Type B pancreatic cell (in vitro differentiated cells): ENCODE results near the gene ABHD8. TPM values are rescaled to one million over a fixed set of nuclear protein-coding genes. Genes with fewer than 3 reads are reported as not detected.

Source experiments
- DNase-seq: peaks from one replicate; pipeline ENCODE4 v3.0.0; 2021; ENCODE audit warnings: mixed read lengths; ENCODE audit not compliant: unreplicated experiment; ENCODE audit errors: extremely low spot score
- H3K27ac Mint-ChIP-seq: 2 replicates; pipeline ENCODE4 v1.8.0; 2021; ENCODE audit warnings: mild to moderate bottlenecking, mixed read lengths
- H3K27me3 Mint-ChIP-seq: 2 replicates; pipeline ENCODE4 v1.8.0; 2021; ENCODE audit warnings: mixed read lengths
- H3K36me3 Mint-ChIP-seq: 2 replicates; pipeline ENCODE4 v1.8.0; 2021; ENCODE audit warnings: mixed read lengths
- H3K4me1 Mint-ChIP-seq: one replicate; pipeline ENCODE4 v1.8.0; 2021; ENCODE audit warnings: mixed read lengths; ENCODE audit not compliant: unreplicated experiment
- H3K4me3 Mint-ChIP-seq: 2 replicates; pipeline ENCODE4 v1.8.0; 2021; ENCODE audit warnings: mild to moderate bottlenecking, mixed read lengths
- H3K9me3 Mint-ChIP-seq: 2 replicates; pipeline ENCODE4 v1.8.0; 2021; ENCODE audit warnings: mixed read lengths
- total RNA-seq: library from RNA; stranded (reverse); gene quantifications from 2 replicates; pipeline ENCODE4 v1.2.1, GENCODE V29; 2021; ENCODE audit warnings: low replicate concordance
- TF ChIP-seq, protein P1 (sequence below): fragments of 200-600 bp; sonication (generic); conservative IDR thresholded peaks from 2 replicates; pipeline ENCODE4 v1.5.0; 2021; ENCODE audit warnings: antibody characterized with exemption, mild to moderate bottlenecking

The ABHD8 gene
- total RNA-seq, 1 donor from 2014 or later, result 14.3 TPM

DNA sequence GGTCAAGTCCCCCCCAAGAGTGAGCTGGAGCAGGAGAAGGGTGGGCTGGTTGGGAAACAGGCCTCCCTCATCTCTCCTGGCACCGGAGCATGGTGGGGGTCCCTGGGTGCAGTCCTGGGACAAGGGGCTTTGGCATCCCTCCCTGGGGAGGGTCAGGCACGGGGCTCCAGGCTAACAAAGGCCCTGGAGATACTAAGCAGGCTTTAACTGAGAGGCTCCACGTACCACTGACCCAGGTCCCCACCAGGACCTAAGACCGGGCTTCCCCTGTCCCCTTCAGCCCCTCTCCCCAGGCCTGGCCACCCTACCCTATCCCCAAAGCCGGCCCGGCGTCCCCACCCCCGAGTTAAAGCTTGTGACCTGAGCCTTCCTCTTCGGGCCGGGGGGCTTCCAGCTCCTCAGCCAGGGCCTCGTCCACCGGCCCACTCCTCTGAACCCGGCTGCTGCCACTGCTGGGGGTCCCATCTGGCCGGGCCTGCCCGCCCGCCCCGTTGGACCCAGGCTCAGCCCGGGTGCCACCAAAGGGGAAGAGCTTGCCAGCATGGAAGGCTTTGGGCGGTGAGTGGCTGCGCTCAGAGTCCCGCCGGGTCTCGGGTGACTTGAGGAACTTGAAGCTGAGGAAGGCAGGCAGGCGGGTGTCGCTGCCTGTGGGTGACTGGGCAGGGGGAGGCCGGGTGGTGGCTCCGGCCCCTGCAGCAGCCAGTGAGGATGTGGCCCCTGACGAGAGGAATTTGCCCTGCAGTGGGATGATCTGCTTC is 21.3 kb upstream of the ABHD8 start:
- TF ChIP-seq, protein P1, sequence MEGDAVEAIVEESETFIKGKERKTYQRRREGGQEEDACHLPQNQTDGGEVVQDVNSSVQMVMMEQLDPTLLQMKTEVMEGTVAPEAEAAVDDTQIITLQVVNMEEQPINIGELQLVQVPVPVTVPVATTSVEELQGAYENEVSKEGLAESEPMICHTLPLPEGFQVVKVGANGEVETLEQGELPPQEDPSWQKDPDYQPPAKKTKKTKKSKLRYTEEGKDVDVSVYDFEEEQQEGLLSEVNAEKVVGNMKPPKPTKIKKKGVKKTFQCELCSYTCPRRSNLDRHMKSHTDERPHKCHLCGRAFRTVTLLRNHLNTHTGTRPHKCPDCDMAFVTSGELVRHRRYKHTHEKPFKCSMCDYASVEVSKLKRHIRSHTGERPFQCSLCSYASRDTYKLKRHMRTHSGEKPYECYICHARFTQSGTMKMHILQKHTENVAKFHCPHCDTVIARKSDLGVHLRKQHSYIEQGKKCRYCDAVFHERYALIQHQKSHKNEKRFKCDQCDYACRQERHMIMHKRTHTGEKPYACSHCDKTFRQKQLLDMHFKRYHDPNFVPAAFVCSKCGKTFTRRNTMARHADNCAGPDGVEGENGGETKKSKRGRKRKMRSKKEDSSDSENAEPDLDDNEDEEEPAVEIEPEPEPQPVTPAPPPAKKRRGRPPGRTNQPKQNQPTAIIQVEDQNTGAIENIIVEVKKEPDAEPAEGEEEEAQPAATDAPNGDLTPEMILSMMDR, result no peak
- DNase-seq, result no peak
- Mint-ChIP-seq H3K4me3 (no peak overlapping the region), H3K4me1 (peaks cover 5% of the 10 kb centered on the region), H3K36me3 (peaks cover 3% of the 10 kb centered on the region), H3K27me3 (peaks cover 3% of the 10 kb centered on the region), H3K27ac (no peak overlapping the region), H3K9me3 (no peaks in the 10 kb centered on the region)

DNA sequence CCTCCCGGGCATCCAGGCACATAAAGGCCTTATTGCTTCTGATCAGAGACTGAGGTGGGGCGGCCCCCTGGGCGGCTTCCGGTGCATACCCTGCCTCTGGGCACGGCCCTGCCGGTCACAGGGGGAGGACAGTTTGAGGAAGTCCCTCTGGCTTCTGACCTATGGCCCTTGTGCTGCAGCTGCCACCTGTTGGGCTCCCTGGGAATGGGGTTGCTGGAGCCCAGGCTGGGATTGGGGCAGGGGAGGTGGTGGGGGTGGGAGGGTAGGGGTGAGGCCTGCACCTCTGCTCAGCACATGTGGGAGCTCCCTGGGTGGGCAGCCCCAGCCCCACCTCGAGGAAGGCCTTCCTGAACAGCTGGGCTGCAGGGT is 20.7 kb upstream of the ABHD8 start:
- peaks cover 5% of the 10 kb centered on the region for H3K4me1 Mint-ChIP-seq
- H3K4me3 Mint-ChIP-seq, result no peak overlapping the region
- H3K27ac Mint-ChIP-seq, result no peak overlapping the region
- H3K36me3 Mint-ChIP-seq, result peaks cover 3% of the 10 kb centered on the region
- H3K9me3 Mint-ChIP-seq, result no peaks in the 10 kb centered on the region
- TF ChIP-seq, protein P1, result no peak
- peaks cover 3% of the 10 kb centered on the region for H3K27me3 Mint-ChIP-seq
- DNase-seq, result no peak

DNA sequence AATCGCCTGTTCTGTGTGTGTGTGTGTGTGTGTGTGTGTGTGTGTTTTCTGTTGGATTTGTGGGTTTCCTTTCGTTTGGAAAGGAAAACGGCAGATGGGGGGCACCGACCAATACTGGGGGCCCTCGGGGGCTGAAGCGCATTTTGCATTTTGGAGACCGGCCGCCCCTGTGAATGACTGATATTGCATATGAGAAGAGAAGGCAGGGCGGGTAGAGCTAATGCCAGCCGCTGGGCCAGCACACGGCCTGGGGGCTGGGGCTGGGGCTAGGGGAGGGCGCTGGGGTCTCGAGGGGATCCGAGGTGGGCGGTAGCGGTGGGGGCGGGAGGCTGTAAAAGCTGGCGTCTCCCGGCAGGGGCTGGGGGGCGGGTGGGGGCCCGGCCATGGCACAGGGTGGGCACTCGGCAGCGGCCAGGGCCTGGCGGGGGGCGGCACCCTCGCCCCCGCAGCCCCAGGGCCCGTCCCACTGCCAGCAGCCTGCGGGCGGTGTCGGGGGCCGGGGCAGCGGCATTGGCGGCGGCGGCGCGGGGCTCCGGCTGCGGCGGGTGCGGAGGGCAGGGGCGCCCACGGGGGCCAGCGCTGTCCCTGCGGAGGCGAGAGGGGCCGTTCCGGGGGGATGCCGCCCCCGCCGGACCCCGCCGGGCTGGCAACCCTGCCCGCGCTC is 20.2 kb upstream of the ABHD8 start:
- H3K4me1 Mint-ChIP-seq, result peaks cover 5% of the 10 kb centered on the region
- TF ChIP-seq, protein P1, result no peak
- no peak overlapping the region for H3K4me3 Mint-ChIP-seq
- peaks cover 3% of the 10 kb centered on the region for H3K36me3 Mint-ChIP-seq
- H3K9me3 Mint-ChIP-seq, result no peaks in the 10 kb centered on the region
- no peak overlapping the region for H3K27ac Mint-ChIP-seq
- peaks cover 3% of the 10 kb centered on the region for H3K27me3 Mint-ChIP-seq
- DNase-seq, result no peak

GRCh38 chr19:17322854-17323253 is 19.6 kb upstream of the ABHD8 start:
- H3K27me3 Mint-ChIP-seq, result peaks cover 2% of the 10 kb centered on the region
- H3K4me3 Mint-ChIP-seq, result no peak overlapping the region
- peaks cover 3% of the 10 kb centered on the region for H3K36me3 Mint-ChIP-seq
- no peaks in the 10 kb centered on the region for H3K9me3 Mint-ChIP-seq
- DNase-seq, result no peak
- TF ChIP-seq, protein P1, result no peak
- peaks cover 4% of the 10 kb centered on the region for H3K4me1 Mint-ChIP-seq
- H3K27ac Mint-ChIP-seq, result peak overlapping the region; percentile 74

GRCh38 chr19:17321655-17322489 is 18.6 kb upstream of the ABHD8 start:
- H3K4me3 Mint-ChIP-seq, result no peak overlapping the region
- no peak for DNase-seq
- no peaks in the 10 kb centered on the region for H3K4me1 Mint-ChIP-seq
- H3K9me3 Mint-ChIP-seq, result no peaks in the 10 kb centered on the region
- H3K27ac Mint-ChIP-seq, result peak overlapping the region; percentile 74
- peaks cover 3% of the 10 kb centered on the region for H3K36me3 Mint-ChIP-seq
- TF ChIP-seq, protein P1, result no peak
- no peaks in the 10 kb centered on the region for H3K27me3 Mint-ChIP-seq
